ENCODE results near the gene FAM107B.
A peak's percentile ranks its signal among the peaks of the same experiment; 100 is the strongest.
"Not testable (repeated sequence)": the region's sequence is repeated elsewhere in the genome, so short reads cannot be mapped to it uniquely, and the experiment has no call there.

The FAM107B gene

DNA sequence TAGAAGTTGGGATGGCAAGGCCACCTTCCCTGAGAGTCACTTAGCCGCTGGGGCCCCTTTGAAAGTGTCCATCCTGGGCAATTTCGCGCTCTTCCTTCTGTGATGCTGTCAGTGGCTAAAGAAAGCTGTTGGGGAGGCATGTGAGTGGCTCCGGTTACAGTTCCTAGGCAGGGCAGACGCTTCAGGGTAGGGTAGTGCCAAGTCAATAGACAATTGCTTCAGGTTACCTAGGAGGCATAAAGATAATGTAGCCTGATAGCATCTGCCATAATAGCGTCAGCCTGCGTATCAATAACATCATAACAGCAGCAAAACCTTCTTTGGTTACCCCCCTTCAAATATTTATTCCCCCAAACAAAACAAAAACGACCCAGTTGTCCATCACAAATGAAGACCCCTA is at the start of gene FAM107B:
FAM107B (minus strand) TSS at position 101 of the 400 bp plus-strand sequence. CDS start 234 bp downstream, outside the sequence.
- DNase-seq (ENCODE audit: low read depth): no peak

DNA sequence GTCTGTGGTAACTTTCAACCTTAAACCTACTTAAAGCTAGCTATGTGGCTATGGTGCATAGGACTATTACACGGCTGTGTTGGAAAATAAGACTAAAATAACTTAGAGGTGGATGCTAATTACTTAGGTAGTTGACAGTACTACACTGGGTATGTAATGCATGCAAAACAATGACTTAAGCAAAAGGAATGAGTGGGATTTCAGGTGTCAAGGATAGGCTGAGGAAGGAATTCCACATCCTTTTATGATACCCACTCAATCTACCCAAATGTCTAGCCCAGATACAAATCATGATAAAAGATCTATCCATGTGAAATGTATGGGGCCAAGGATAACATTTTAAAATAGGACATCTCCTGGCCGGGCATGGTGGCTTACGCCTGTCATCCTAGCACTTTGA is 49.3 kb upstream of the FAM107B start:
- DNase-seq (ENCODE audit: low read depth): no peak

DNA sequence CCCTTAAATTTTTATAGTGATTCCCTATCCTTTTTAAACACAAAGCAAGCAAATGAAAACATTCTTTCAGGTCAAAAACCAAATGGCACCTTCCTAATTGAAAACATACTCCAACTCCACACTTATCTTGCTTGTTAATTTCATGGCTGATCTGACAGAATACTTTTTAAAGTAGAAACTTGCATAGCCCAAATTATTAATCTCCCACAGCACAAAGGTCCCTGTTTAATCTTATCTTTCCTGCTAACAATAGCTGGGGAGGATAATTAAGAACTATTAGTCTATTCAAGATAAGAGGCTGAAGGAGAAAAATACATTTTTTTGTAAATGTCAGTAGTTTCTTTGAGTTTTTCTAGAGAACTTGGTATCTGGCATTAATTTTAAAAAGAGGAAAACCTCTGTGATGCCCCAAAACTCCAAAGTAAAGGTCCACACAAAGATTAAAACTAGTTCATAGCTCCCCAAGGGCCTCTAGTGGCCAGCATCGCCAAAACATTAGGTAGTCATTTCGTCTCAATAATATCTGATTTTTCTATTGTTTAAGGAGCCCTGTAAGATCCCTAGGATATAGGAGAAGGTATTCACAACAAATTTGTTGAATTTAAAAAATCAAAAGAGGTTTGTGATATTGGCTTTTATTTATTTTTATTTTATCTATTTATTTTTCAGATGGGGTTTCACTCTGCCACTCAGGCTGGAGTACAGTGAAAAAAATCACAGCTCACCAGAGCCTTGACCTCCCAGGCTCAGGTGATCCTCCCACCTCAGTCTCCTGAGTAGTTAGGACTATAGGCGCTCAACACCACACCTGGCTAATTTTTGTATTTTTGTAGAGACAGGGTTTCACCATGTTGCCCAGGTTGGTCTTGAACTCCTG is 48.4 kb upstream of the FAM107B start:
- peak; percentile 25 for DNase-seq (ENCODE audit: low read depth)

DNA sequence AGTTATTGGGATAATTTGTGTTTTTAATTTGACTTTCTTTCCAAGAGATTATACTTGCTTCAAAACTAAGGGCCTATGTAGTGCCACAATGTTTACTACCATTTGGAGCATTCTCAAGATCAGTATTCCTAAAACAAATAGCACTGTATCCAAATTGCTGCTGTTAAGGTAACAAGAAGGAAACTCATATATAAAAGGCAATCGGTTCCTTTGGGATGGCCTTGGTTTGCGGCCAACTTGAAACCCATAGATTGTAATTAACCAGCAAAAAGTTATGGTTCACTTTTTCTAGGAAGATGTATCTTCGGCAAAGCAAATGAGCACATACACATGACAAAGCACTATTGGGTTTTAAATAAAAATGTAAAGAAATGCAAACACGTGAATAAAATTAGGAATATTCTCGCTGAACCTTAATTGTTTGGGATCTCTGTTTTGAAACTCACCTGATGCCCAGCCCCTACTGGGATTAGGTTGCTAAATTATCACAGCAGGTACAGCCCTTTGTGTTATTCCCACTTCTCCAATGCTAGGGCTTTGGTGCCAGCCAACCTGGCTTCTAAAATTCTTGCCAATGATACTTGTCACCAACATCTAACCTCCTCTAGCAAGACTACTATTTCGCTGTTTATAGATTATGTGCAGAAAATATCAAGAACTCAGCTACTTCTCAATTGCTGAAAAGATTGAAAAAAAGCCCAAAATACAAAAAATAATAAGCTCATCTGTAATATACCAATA is 47.1 kb upstream of the FAM107B start:
- DNase-seq (ENCODE audit: low read depth): no peak

DNA sequence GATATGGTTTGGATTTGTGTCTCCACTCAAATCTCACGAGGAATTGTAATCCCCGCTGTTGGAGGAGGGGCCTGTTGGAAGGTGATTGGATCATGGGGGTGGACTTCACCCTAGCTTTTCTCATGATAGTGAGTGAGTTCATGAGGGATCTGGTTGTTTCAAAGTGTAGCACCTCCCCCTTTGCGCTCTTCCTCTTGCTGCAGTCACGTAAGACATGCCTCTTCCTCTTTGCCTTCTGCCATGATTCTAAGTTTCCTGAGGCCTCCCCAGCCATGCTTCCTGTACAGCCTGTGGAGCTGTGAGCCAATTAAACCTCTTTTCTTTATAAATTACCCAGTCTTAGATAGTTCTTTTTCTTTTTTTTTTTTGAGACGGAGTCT is 46.1 kb upstream of the FAM107B start:
- no peak for DNase-seq (ENCODE audit: low read depth)

DNA sequence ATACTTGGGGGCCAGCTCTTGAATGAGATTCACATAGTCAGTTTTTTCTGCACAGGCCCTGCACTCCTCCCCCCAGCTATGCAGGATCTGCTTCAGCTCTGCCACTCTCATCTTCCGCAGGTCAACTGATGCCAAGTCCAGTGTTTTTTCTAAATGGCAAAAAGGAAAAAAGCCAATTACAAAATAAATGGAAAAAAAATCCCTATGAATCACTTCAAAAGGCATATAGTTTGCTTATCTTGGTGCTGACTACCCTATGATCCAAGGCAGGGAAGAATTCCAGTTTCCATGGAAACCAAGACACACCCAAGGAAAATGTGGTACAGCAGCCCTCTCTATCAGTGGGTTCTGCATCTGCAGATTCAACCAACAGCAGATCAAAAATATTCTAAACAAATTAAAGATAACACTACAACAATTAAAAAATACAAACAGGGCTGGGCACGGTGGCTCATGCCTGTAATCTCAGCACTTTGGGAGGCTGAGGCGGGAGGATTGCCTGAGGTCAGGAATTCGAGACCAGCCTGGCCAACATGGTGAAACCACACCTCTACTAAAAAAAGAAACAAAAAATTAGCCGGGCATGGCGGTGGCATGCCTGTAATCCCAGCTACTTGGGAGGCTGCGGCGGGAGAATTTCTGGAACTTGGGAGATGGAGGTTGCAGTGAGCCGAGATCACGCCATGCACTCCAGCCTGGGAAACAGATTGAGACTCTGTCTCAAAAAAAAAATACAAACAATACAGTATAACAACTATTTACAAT is 45.5 kb upstream of the FAM107B start:
- DNase-seq (ENCODE audit: low read depth): no peak

DNA sequence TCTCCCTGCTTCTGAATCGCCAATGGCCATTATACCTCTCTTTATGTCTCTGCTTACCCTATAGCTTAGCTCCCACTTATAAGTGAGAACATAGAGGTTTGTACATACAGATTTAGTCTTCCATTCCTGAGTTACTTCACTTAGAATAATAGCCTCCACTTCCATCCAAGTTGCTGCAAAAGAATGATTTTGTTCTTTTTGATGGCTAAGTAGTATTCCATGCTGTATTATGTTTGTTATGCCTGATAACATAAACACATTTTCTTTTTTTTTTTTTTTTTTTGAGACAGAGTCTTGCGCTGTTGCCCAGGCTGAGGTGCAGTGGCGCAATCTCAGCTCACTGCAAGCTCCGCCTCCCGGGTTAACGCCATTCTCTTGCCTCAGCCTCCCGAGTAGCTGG is 42.0 kb upstream of the FAM107B start:
- not testable (repeated sequence) for DNase-seq (ENCODE audit: low read depth)

DNA sequence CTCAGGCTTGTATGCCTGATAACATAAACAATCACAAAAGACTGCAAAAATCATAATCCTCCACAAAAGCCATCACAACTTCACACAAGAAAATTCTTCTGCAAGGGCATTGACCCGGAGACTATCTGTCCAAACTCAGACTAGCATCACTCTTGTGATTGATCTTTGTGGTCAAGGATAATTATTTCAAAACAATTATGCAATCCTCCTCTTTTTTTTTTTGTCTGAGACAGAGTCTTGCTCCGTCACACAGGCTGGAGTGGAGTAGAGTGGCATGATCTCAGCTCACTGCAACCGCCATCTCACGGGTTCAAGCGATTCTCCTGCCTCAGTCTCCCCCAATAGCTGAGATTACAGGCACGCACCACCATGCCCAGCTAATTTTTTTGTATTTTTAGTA is 41.0 kb upstream of the FAM107B start:
- DNase-seq (ENCODE audit: low read depth): no peak

DNA sequence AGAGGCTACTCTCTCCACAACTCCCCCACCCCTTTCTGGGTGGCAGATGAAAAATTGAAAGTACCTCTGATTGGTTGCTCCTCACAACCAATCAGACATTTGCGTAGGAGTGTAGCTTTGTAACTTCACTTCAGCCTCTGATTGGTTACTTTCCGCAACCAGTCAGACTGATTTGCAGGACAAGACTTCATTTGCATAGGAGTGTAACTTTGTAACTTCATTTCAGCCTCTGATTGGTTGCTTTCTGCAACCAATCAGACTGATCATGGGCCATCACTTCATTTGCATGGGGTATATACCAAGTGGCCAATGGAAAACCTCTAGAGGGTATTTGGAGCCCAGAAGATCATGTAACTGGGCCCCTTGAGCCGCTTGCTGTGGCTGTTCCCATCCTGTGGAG is 37.6 kb upstream of the FAM107B start:
- no peak for DNase-seq (ENCODE audit: low read depth)

DNA sequence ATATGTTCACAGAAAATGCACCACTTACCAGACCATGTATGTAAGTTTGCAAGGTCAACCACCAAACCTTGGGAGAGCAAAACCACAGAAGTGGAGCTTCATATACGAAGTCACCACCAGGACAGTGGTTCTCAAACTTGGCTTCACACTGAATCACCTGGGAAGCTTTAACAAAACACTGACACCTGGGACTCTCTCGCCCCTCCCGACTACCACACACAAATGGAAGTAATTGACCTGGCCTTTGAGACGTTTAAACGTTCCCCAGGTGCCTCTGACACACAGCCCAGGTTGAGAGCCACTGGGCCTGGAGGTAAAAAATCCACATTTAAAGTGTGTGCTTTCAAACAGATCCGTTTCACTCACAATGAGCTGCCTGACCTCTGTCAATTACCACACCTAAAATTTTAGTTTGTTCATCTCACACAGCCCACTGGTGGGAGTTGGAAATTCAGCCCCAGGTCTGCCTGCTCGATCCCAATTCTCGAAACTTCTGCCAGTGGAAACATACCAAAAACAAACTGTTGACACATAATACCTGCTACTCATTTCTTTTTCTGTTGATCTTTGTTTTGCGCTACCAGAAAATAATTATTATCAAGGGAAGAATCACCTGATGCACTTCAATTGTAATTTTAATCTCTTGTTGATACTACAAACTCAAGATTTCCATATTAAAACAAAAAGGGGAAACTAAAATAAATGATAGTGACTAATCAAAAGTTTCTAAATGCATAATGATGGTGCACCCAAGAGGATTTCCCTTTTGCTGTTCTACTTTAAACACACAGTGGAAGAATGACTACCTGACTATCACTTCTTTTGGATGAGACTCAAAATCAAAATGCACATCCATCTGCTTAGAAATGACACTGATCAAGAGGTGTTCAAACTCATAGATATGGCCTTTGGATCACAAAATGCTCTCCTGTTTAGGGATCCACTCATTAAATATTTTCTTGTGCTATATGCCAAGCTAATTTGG is 36.6 kb upstream of the FAM107B start:
- no peak for DNase-seq (ENCODE audit: low read depth)

DNA sequence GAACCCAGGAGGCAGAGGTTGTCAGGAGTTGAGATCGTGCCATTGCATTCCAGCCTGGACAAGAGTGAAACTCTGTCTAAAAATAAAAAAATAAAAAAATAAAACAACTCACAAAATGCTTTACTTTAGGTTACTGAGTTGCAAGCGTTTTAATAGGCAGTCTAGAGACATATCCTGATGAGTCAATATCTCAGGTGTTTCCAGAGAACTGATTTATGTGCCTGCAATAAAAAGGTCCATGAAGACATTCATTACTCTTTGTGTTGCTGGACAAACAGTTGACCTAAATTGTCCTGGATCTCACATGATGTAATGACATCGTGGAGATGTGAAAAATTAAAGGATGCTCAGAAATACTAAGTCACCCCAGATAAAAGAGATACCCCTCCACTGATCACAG is 31.6 kb upstream of the FAM107B start:
- no peak for DNase-seq (ENCODE audit: low read depth)

DNA sequence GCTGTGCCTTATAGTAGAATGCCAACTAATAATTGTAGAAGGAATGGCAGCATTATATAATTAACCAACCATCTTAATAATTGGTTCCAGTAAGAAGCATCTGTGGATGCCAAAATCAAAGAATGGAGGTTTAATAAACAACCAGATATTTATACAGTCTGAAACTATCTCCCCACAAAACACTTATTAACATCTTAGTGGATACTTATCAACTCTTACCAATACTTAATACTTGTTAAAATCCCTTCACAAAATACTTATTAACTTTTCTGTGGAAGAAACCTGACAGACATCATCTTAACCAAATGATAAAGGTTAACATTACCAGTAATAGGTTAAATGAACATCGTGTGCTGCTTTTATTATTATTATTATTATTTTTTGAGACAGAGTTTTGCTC is 29.1 kb upstream of the FAM107B start:
- no peak for DNase-seq (ENCODE audit: low read depth)

DNA sequence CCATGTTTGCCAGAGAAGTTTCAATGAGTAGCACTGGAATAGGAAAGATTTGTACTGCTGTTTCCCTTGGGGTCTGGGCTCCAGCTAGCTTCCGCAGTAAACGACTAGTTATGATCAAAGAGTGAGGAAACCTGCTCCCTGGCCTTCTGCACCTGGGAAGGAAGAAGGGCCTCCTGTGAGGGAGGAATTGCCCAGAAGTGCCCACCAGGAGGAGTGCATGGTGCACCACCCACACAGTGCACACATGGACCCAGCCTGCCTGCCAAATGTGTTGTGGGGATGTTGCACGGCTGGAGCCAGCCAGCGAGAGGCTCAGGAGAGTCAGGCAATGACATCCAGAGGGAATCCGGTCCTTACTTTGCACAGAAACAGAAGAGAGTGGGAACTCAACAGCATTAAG is 27.0 kb upstream of the FAM107B start:
- DNase-seq (ENCODE audit: low read depth): no peak

DNA sequence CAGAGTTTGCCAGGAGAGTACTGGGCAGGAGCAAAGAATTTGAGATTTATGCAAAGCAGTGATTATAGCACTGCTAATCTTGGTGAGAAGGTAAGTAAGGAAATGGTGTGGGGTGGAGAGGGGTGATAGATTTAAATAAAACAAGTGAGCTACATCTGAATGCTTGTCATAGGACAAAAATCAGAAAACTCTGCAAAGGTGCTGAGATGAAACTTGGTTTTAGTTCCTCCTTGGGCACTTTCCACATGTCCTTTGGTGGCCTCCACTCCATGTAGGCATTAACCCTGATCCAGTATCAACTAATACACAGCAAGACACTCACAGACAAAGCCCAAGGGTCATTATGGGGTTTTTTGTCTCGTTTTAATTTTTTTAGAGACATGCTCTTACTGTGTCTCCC is 25.7 kb upstream of the FAM107B start:
- no peak for DNase-seq (ENCODE audit: low read depth)

DNA sequence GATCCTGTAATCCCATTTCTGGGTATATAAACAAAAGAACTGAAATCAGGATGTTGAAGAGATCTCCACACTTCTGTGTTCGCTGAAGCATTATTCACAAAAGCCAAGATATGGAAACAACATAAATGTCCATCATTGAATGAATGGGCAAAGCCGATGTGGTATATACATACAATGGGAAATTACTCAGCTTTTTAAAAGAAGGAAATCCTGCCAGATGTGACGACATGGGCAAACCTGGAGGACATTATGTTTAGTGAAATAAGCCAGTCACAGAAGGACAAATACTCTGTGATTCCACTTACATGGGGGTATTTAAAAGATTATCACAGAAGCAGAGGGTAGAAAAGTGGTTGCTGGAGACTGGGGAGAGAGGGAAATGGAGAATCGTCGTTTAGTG is 23.9 kb upstream of the FAM107B start:
- no peak for DNase-seq (ENCODE audit: low read depth)

DNA sequence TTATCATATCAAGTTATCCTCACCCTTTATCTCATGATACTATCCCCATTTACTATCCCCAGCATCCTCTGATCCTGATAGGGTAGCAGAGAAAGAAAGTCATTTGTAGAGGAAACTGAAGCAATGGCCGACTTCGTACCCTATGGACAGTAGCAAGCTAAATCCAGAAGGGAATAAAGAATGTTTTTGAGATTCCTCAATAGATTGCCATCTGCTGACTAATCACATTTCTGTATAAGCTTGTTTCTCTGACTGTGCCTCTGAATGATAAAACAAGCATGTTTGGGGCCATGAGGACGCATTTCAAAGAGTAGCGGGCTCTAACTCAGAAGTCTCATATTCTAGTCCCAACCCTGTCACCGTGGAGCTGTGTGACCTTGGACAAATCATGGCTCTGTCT is 13.2 kb upstream of the FAM107B start:
- no peak for DNase-seq (ENCODE audit: low read depth)

DNA sequence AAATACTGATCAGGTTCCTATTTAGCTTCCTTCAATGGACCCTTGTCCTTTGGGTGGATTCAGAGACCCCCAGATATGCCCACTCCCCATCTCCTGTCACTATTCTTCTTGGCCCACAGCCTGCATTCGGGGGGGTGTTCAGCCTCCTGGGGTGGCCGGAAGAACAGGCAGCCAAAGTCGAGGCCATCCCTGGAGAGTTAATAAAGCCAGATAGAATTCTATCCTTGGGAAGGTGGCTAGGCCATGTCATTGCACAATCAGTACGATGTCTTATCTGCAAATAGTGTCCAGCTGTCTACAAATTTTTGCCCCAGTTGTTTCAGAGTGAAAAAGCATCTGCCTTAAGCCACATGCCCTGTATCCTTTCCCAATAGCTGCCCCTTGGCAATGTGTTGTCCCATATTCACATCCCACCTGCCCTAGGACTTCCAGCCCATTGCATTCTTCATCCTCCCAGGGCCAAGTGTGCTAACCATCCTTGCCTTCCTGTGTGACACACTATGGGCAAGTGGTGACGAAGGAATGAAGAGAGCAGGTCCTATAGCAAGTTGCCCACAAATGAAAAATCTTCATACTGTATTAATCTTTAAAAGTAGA is 9.9 kb upstream of the FAM107B start:
- no peak for DNase-seq (ENCODE audit: low read depth)

DNA sequence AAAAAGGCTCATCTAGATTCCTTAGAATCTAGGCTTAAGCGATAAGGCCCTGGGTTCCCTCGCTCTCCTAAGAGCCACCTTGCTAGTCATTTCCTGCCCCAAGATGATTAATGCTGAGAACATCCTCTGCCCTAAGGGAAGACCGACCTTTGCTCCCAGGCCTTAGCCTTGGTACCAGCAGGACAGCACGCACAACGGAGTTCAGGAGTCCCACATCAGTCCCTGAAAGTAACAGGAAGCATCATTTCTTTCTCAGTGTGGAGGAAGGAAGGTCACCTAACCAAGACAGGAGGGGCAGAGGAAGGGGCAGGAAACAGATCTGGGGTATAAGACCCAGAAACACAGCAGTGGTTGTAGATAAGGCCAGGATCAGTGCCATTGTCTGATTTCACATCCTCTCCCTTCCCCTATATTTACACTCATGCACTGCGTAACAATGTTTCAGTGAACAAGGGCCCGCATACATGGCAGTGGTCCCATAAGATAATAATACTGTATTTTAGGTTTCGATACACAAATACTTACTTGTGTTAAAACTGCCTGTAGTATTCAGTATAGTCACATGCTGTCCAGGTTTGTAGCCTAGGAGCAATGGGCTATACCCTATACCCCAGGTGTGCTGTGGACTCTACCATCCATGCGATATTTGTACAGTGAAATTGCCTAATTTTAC is 8.1 kb upstream of the FAM107B start:
- no peak for DNase-seq (ENCODE audit: low read depth)

DNA sequence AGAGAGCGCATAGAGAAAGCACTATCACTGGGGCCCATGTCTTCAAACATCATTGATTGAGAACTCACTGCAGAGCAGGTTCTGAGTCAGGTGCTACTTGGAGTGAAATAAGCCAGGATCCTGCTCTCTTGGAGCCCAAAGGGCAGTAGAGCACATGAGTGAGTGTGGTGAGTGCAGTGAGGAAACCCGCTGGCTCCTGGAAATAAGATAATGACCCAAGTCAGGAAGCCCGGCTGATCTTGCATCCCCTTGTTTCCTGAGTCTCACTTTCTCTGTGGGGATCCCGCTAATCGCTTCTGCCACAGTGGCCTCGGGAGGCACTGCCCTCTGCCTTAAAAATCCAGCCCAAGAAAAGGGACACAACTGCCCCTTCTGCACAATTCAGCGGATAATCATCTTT is 7.1 kb upstream of the FAM107B start:
- DNase-seq (ENCODE audit: low read depth): no peak

DNA sequence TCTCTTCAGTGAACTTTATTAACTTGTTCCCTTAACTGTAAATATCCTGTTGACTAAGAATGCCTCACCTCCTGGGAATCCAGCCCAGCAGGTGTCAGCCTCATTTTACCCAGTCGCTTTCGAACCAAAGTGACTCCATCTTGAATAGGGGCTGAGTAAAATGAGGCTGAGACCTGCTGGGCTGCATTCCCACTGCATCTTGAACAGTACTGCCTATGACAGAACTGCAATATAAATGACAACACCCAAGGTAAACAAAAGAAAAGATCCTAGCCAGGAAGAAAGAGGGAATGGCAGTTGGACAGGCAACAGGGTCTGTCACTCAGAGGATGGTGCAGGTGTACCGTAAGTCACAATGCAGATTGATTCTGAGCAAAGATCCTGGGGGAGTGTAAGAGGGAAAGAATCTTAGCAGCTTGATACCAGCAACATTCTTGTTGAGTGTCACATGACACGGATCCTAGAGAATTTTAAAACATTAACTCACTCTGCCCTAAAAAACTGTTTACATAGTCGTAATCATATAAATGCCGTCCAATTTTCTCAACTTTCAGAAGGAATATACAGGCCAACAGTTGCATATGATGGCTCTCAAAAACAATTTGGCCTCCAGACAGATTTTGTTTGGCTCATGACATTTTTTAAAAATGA is 4.4 kb upstream of the FAM107B start:
- no peak for DNase-seq (ENCODE audit: low read depth)

All from stimulated activated CD8-positive, alpha-beta memory T cell treated with anti-CD3 and anti-CD28 coated beads, Interleukin-12 subunit alpha, Interleukin-12 subunit beta, amount 100 ng/mL, for 1 hour (primary cell).